GM18951 (cell line): ENCODE results near the gene MTMR8.

Source experiments
- POLR2A ChIP-seq: IDR thresholded peaks from 4 replicates; pipeline ENCODE4 v1.6.1; 2011; ENCODE audit warnings: mild to moderate bottlenecking; ENCODE audit not compliant: insufficient read length, insufficient read depth; ENCODE audit errors: extremely low read depth
- in situ Hi-C: fragments of 300-500 bp; cut with MboI; formaldehyde crosslinking; loops from one replicate; pipeline ENCODE4 v1.12.0; 2022; ENCODE audit warnings: low sequenced_read_pairs, mixed read lengths, inconsistent platforms; ENCODE audit not compliant: unreplicated experiment

MTMR8 gene

DNA sequence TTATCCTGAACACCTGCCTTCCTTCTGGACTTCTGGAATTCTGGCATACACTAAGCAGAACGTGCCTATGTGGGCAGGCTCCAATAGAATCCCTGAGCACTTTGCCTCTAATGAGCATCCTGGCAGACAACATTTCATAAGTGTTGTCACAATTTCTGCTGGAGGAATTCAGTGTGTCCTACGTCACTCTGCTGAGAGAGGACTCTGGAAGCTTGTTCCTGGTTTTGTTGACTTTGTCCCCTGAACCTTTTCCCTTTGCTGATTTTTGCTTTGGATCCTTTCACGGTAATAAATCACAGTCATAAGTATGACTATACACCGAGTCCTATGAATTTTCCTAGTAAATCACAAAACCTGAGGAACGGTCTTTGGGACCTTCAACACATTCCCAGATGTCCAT lies 43.2 kb downstream of the MTMR8 start:
- no peak for TF ChIP-seq POLR2A
- in situ Hi-C loops: no loop called here

DNA sequence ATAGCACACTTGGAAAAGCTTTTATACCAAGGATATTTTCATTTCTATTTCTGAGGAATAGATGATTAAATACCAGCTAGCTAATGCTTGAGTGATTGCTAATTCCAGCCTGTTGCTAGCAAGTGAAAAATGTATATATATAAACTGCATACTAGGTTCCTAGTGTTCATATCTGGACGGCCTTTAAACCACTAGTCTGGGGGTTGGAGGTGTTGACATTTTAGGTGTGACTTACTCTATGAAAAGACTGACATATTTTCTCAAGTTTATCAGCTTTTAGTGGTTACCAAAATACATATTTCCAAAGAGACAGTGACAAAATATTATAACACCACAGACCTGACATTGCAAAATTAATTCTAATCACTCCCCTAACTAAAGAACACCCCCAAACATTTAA lies 44.7 kb downstream of the MTMR8 start:
- in situ Hi-C loops: no loop called here
- no peak for TF ChIP-seq POLR2A

DNA sequence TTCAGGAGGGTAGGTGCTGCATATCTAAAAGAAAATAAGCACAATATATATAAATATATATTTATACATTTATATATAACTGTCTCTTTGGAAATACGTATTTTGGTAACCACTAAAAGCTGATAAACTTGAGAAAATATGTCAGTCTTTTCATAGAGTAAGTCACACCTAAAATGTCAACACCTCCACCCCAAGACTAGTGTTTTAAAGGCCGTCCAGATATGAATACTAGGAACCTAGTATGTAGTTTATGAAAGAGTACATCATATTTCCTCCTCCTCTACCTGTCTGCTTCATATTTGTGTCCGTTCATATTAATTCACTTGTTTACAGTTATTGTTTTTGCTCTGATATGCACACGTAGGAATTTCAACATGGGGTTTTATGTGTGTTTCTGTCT lies 45.2 kb downstream of the MTMR8 start:
- no peak for TF ChIP-seq POLR2A
- in situ Hi-C loops: no loop called here

DNA sequence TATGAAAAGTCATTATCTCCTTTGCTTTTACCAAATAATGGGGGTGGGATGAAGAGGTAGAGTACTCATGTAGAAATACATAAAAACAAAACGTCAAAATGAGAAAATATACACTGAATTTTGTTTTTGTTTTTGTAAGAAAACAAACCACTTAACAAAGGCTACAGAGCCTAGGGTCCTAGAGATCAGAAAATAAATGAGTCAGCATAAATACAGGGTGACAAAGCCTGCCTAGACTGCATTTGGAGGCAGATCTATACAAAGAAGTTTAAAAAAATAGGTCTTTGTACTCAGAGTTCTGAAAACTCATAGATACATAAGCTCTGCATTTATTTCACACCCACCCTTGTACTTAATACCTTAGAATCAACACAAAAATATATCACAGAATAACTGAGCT lies 52.4 kb downstream of the MTMR8 start:
- no peak for TF ChIP-seq POLR2A
- in situ Hi-C loops: no loop called here

DNA sequence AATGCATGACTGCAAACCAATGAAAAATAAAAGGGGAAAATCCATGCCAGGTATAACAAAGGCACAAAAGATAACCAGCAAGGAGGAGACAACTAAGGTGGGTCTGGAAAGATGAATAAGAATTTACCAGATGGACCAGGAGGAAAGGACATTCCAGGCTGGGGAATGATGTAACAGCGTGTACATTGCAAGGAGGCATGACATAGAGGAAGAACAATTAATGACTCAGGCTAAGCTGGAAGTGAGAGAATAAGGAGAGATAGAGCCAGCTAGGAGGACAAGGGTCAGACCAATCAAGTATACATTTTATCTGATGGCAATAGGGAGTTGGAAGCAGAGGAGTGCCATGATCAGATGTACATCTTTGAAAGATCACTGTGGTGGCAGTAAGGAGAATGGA lies 57.0 kb downstream of the MTMR8 start:
- no peak for TF ChIP-seq POLR2A
- in situ Hi-C loops: no loop called here

DNA sequence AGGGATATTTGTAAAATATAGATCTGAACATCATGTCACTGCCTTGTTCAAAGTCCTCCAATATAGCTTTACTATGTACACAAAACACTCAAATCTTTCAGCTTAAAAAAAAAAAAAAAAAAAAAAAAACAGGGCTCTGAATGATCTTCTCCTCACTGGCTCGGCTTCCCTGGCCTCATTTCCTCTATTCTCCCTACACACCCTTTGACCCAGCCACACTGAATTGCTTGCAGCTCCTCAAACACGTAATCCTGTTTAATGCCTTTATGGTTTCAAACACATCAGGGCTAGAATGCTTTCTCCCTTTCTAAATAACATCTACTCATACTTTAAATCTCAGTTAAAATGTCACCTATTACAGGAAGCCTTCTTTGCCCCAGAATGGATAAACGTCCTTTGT lies 60.8 kb downstream of the MTMR8 start:
- no peak for TF ChIP-seq POLR2A
- in situ Hi-C loops: no loop called here

DNA sequence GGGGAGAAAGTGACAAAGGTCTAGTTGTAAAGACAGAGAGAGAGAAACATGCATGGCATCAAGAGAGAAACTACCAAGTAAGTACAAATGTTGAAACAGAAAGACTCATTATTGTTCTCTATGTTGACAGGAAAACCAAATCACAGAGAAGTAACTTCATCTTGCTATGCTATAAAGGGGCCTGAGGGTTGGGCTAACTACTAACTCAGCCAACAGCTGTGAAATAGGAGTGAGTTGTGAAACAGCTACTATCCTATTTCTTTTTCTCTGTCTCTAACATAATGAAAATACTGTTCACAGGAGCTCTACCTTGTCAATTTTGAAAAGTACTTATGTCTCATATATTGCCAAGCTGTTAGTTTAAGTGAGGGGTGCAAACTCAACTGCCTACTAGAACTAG lies 65.0 kb downstream of the MTMR8 start:
- in situ Hi-C loops: no loop called here
- TF ChIP-seq POLR2A: no peak

DNA sequence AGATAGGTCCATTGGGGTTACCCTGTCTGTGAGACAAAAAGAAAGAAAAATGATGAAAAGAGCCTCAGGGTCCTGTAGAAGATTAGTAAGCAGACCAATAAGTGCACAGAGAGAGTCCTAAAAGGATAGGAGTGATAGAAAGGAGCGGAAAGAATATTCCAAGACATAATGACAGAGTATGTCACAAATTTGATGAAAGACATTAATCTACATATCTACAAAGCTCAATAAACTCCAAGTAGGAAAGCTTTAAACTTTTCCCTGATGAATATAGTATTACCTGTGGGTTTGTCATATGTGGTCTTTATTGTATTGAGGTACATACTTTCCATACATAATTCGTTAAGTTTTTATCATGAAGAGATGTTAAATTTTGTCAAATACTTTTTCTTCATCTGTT lies 73.7 kb downstream of the MTMR8 start:
- no peak for TF ChIP-seq POLR2A

DNA sequence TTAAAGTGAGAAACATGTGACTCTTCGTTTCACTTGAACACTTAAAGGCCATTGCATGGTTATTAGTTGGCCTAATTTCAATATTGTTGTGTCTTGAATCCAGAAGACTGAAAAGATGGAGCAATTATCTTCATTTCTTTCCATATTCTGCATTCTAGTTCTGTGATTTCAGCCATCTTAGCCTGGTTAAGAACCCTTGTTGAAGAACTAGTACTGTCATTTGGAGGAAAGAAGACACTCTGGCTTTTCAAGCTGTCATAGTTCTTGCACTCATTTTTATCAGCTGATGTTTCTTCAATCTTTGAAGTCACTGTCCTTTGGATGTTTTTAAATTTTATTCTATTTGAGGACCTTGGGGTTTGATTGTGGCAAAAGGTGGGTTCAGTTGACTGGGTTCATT lies 81.6 kb downstream of the MTMR8 start:
- in situ Hi-C loops: no loop called here
- no peak for TF ChIP-seq POLR2A

More for the DNA sequence above, 73.7 kb downstream of the MTMR8 start:
- in situ Hi-C loops: no loop called here

DNA sequence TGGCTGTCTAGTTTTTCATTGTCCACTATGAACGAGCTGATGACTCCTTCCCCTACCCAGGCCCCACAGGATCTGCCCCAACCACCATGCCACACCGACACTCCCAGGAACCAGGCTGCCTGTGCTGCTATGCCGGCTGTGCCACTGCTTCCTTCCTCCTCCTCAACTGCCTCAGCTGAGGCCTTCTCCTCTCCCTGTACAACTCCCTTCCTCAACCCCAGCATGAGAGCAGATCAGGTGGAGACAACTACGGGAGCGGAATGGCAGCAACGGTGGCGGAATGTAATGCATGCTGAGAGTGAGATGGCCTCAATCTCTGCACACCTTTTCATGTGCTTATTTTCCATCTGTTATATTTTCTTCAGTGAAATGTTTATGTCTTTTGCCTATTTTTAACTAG lies 88.5 kb downstream of the MTMR8 start:
- no peak for TF ChIP-seq POLR2A
- in situ Hi-C loops: no loop called here

DNA sequence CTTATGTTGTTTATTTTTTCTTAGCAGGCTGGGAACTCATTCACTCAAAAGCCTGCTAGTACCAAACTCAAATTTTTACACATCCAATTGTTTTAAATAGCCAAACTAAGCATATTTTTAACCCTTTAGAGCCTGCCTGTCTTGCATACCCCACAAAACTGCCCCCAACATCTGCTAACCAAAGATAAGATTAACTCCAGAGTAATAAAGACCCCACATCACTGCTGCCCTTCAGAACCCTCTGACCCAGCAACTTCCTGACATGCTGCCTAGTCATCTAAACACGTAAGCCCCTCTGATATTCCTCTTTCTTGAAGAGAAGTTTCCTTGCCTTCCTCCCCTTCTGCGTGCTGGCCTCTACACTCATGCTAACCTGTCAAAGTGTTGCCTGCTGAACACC lies 104.1 kb downstream of the MTMR8 start:
- in situ Hi-C loops: no loop called here
- no peak for TF ChIP-seq POLR2A

DNA sequence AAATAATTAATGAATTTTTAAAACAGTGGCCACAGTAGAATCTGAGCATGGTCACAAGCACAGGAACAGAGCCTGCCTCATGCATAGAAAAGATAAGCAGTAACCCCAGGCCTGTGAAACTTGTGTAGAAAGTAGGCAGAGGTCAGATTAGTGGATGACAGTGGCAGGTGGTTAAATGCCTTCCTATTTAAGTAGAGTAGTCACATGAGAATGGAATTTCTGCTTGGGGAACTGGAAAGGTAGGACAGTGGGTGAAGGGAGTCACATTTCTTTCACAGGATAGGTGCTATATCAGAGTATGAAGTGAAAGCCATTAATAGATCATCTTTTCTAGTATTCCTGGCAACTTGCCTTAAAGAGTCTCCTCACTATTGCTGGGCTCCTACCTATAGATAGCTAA lies 130.0 kb downstream of the MTMR8 start:
- in situ Hi-C loops: no loop called here
- no peak for TF ChIP-seq POLR2A

DNA sequence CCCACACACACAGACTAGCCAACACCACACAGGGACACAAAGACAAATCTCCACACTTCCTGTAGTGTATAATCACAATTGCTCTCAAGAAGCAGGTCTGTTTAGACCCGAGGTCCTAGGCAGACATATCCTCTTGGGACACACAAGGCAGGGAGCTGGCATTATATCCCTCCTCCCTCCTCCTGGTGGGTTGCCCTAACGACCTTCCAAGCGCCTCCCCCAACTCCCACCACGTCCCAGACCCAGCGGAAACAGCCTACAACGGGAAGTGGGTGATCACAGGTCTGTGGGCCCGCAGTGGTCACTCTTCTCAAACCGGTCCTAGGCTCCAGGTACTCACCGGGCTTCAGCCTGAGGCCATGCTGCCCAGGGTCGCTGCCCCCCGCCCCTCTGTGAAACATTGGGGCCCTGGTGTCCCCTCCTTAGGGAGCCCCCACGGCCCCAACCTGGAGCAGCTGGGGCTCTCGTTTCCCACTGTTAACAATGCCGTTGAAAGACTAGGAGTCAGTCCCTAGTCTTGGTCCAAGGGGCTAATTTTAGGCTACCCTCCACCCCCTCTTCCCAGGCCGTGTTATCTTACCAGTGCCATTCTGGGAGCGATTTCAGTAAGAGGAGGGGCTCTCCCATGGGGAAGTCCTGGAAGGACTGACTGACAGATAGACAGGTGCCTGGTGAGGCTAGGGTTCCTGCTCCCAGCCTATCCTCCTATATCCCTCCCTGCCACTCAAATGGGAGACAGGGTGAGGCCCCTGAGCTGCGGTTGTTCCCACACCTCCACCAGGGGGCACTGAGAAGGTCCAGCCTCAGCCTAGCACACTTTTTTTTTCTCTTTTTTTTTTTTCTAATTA lies 164.9 kb downstream of the MTMR8 start, which contains the start of gene ASB12:
ASB12 (minus strand) TSS at position 485 of the 848 bp plus-strand sequence. CDS start 4,957 bp downstream, outside the sequence.
- no peak for TF ChIP-seq POLR2A
- in situ Hi-C loops: no loop called here

DNA sequence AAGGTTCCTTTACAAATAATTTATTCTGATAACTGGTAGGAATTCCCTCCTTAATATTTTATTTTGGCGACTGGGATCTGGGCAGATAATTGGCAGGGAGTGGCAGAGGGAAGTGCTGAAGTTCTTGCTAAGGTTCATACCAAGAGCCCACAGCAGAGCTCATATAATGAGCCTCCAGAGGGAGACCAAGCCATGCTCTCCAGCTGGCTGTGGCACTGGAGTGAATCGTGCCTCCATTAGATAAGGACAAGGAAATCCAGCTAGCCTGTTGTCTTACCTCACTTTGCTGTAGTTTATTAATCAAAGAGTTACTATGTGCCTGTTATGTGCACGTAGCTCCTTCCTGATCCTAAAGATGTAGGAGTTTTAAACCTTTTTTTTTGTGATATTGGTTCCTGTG lies 166.1 kb downstream of the MTMR8 start:
- no peak for TF ChIP-seq POLR2A

More for the DNA sequence above, 166.1 kb downstream of the MTMR8 start:
- in situ Hi-C loops: no loop called here
